OCI-LY3 (cell line): ENCODE measurements around the gene MDGA2.

Experiments
- H2AFZ ChIP-seq: fragments of 200-600, 300-600 bp; shearing (Covaris generic); 2 replicates; pipeline ENCODE4 v1.6.0; 2014; ENCODE audit warnings: antibody characterized with exemption, low read depth, low read length
- H3K27ac ChIP-seq: fragments of 200-600, 300-600 bp; sonication (generic); 2 replicates; pipeline ENCODE4 v1.5.1; 2014; ENCODE audit warnings: mild to moderate bottlenecking, low read length, moderate library complexity, mixed read lengths
- H3K27me3 ChIP-seq: fragments of 200-600, 300-600 bp; sonication (generic); 2 replicates; pipeline ENCODE4 v1.6.1; 2014; ENCODE audit warnings: low read depth, low read length, mixed read lengths
- H3K36me3 ChIP-seq: fragments of 200-600, 300-600 bp; sonication (generic); replicated peaks from 2 replicates; pipeline ENCODE3; 2014; ENCODE audit warnings: low read depth, low read length, mixed read lengths
- H3K4me1 ChIP-seq: fragments of 300-600, 200-600 bp; sonication (generic); 2 replicates; pipeline ENCODE4 v1.6.1; 2014; ENCODE audit warnings: low read length, mixed read lengths
- H3K4me2 ChIP-seq: fragments of 200-600, 300-600 bp; sonication (generic); 2 replicates; pipeline ENCODE4 v1.6.1; 2014; ENCODE audit warnings: low read length, mixed read lengths
- H3K4me3 ChIP-seq: fragments of 300-600, 200-600 bp; sonication (generic); 2 replicates; pipeline ENCODE4 v1.5.1; 2014; ENCODE audit warnings: antibody characterized with exemption, mild to moderate bottlenecking, low read length, moderate library complexity
- H3K79me2 ChIP-seq: fragments of 300-600, 200-600 bp; shearing (Covaris generic); 2 replicates; pipeline ENCODE4 v1.6.1; 2014; ENCODE audit warnings: mild to moderate bottlenecking, low read length, mixed read lengths
- H3K9ac ChIP-seq: fragments of 300-600, 200-600 bp; shearing (Covaris generic); 2 replicates; pipeline ENCODE4 v1.6.0; 2014; ENCODE audit warnings: mild to moderate bottlenecking, low read length, moderate library complexity
- H3K9me3 ChIP-seq: fragments of 200-600, 300-600 bp; shearing (Covaris generic); 2 replicates; pipeline ENCODE4 v1.6.1; 2014; ENCODE audit warnings: low read length, mixed read lengths; ENCODE audit not compliant: insufficient read depth
- H4K20me1 ChIP-seq: fragments of 200-600, 300-600 bp; sonication (generic); 2 replicates; pipeline ENCODE4 v1.6.1; 2016; ENCODE audit warnings: low read length, mixed read lengths; ENCODE audit not compliant: insufficient read depth
- EZH2phosphoT487 ChIP-seq: fragments of 200-600 bp; shearing (Covaris generic); IDR thresholded peaks from 2 replicates; pipeline ENCODE4 v1.6.1; 2018; ENCODE audit warnings: antibody characterized with exemption, mixed run types, low read depth
- TF ChIP-seq, protein P1 (sequence below): fragments of 200-600, 300-600 bp; sonication (generic); IDR thresholded peaks from 2 replicates; pipeline ENCODE4 v1.5.1; 2014; ENCODE audit warnings: antibody characterized with exemption, low read length, low read depth

The MDGA2 gene

DNA sequence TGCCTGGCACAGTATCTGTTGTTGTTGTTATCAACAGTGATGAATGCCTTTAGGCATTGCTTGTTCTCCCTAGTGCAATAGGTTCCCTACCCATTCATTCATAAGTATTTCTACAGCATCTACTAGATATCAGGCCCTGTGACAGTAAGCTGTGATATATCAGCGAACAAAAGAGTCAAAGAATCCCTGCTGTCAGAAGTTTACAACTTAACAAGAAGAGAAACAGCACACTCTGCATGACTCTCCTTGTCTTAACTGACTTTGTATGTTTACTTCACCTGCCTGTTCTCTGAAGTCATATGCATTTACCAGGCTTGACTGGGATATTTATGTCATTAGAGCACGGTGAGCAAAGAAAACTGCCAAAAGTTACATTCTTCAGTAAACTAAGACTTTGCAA, 571.6 kb downstream of the MDGA2 start:
- no peak overlapping the region for H2AFZ ChIP-seq
- no peaks in the 10 kb centered on the region for H3K79me2 ChIP-seq
- H3K27me3 ChIP-seq, result no peaks in the 10 kb centered on the region
- no peaks in the 10 kb centered on the region for H3K4me1 ChIP-seq
- no peak overlapping the region for H3K4me3 ChIP-seq
- H3K9ac ChIP-seq, result no peak overlapping the region
- H4K20me1 ChIP-seq, result no peaks in the 10 kb centered on the region
- no peak overlapping the region for H3K27ac ChIP-seq
- TF ChIP-seq, protein P1, sequence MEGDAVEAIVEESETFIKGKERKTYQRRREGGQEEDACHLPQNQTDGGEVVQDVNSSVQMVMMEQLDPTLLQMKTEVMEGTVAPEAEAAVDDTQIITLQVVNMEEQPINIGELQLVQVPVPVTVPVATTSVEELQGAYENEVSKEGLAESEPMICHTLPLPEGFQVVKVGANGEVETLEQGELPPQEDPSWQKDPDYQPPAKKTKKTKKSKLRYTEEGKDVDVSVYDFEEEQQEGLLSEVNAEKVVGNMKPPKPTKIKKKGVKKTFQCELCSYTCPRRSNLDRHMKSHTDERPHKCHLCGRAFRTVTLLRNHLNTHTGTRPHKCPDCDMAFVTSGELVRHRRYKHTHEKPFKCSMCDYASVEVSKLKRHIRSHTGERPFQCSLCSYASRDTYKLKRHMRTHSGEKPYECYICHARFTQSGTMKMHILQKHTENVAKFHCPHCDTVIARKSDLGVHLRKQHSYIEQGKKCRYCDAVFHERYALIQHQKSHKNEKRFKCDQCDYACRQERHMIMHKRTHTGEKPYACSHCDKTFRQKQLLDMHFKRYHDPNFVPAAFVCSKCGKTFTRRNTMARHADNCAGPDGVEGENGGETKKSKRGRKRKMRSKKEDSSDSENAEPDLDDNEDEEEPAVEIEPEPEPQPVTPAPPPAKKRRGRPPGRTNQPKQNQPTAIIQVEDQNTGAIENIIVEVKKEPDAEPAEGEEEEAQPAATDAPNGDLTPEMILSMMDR, result no peak
- no peak overlapping the region for H3K4me2 ChIP-seq
- no peaks in the 10 kb centered on the region for H3K9me3 ChIP-seq
- H3K36me3 ChIP-seq, result no peaks in the 10 kb centered on the region

DNA sequence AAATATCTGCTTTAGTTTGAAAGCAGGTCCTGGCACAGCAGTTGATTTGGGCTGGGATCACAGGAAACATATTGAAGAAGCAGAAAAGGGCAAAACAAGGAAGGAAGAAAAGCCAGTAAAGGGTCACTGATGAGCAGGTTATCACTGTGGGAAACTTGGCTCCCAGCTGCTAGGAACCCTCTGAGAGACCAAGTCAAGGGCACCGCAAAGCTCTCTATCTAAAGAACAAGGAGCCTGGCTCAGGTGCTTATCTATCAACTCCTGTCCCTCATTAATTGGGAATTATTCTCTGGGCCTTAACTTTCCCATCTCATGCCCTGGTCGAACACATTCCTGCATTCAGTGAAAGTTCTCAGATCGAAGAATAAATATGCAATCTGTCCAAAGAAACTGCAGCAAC, 572.9 kb downstream of the MDGA2 start:
- Histone ChIP-seq H3K79me2 (no peaks in the 10 kb centered on the region), H3K4me1 (no peaks in the 10 kb centered on the region), H3K9ac (no peak overlapping the region), H3K27me3 (no peaks in the 10 kb centered on the region), H4K20me1 (no peaks in the 10 kb centered on the region), H3K9me3 (no peaks in the 10 kb centered on the region), H3K4me2 (no peak overlapping the region), H3K27ac (no peak overlapping the region), H2AFZ (no peak overlapping the region), H3K36me3 (no peaks in the 10 kb centered on the region), H3K4me3 (no peak overlapping the region)
- no peak for TF ChIP-seq EZH2phosphoT487
- TF ChIP-seq, protein P1, result no peak

DNA sequence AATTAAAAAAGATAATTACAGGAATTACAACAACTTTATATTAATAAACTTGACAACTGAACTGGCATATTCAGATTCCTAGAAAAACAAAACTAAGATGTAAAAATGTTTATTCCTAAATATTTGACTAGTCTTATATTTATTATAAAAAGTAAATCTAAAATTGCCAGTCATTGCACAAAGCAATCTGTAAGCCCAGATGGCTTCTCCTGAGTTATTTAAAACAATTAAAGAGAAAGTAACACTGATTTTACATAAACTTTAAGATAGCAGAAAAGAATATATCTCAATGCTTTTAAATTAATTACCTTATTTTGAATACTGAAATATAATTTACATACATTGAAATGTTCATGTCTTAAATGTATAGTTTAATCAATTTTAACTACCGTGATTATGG, 589.7 kb downstream of the MDGA2 start:
- no peak overlapping the region for H2AFZ ChIP-seq
- H3K4me3 ChIP-seq, result no peak overlapping the region
- no peaks in the 10 kb centered on the region for H3K79me2 ChIP-seq
- no peaks in the 10 kb centered on the region for H3K27me3 ChIP-seq
- H3K36me3 ChIP-seq, result no peaks in the 10 kb centered on the region
- H3K27ac ChIP-seq, result no peak overlapping the region
- no peaks in the 10 kb centered on the region for H3K9me3 ChIP-seq
- H3K9ac ChIP-seq, result no peak overlapping the region
- no peaks in the 10 kb centered on the region for H4K20me1 ChIP-seq
- no peak for TF ChIP-seq EZH2phosphoT487
- TF ChIP-seq, protein P1, result no peak
- no peaks in the 10 kb centered on the region for H3K4me1 ChIP-seq
- no peak overlapping the region for H3K4me2 ChIP-seq

DNA sequence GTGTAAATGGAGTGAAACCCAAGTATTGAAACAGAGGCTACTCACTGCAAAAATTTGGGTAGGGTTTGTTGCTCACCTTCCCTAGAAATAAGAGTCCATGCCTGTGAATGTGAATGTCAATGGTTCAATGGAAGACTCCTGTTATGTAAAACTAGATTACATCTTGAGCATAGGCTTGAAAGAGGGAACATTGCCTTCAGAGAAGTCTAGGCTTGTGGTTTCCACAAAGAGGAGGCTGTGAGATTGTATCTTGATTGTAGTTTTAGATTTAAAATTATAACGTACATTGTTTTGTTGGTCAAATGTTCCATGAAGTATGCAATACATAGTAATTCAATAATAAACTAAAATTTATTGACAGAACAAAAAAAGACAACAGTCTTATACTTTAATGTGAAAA, 610.1 kb downstream of the MDGA2 start:
- Histone ChIP-seq H3K9me3 (no peaks in the 10 kb centered on the region), H3K9ac (no peak overlapping the region)
- TF ChIP-seq, protein P1, result no peak
- no peak for TF ChIP-seq EZH2phosphoT487

More for the DNA sequence above, 610.1 kb downstream of the MDGA2 start:
- no peaks in the 10 kb centered on the region for H3K79me2 ChIP-seq
- H3K27me3 ChIP-seq, result no peaks in the 10 kb centered on the region
- H3K36me3 ChIP-seq, result no peaks in the 10 kb centered on the region
- no peak overlapping the region for H3K27ac ChIP-seq
- H4K20me1 ChIP-seq, result no peaks in the 10 kb centered on the region
- H3K4me1 ChIP-seq, result no peaks in the 10 kb centered on the region
- no peak overlapping the region for H3K4me2 ChIP-seq
- no peak overlapping the region for H2AFZ ChIP-seq
- H3K4me3 ChIP-seq, result no peak overlapping the region
